NCI-H1436 treated with DMSO at 0.1 percent for 48 hours (cell line): Measurements from ENCODE around the gene PLA2G2E.
"Not testable (repeated sequence)": the region's sequence is repeated elsewhere in the genome, so short reads cannot be mapped to it uniquely, and the experiment has no call there.

Experiments used
- DNase-seq: peaks from one replicate; lab custom pipeline; 2025; lab: John Stamatoyannopoulos, UW

The PLA2G2E gene

GRCh38 chr1:19927130-19927421 lies 3.7 kb upstream of the PLA2G2E start:
- not testable (repeated sequence) for DNase-seq

GRCh38 chr1:19926296-19927129 lies 3.1 kb upstream of the PLA2G2E start:
- DNase-seq: no peak

- no peak for DNase-seq
Measured at GRCh38 chr1:19925342-19926070, 2.1 kb upstream of the PLA2G2E start.

GRCh38 chr1:19923953-19924346 lies 533 bp upstream of the PLA2G2E start:
- DNase-seq: no peak

- no peak for DNase-seq
Measured at GRCh38 chr1:19922015-19922688, 1.3 kb downstream of the PLA2G2E start.

GRCh38 chr1:19921310-19921709 lies 2.1 kb downstream of the PLA2G2E start:
- no peak for DNase-seq

- DNase-seq: no peak
Measured at GRCh38 chr1:19920132-19920710, 3.2 kb downstream of the PLA2G2E start.

- DNase-seq: peak; percentile 16
Measured at GRCh38 chr1:19918057-19918456, 5.4 kb downstream of the PLA2G2E start.

GRCh38 chr1:19910650-19911049 lies 12.8 kb downstream of the PLA2G2E start:
- DNase-seq: no peak

- DNase-seq: no peak
Measured at GRCh38 chr1:19909971-19910370, 13.4 kb downstream of the PLA2G2E start.

GRCh38 chr1:19909392-19909791 lies 14.0 kb downstream of the PLA2G2E start:
- DNase-seq: no peak

GRCh38 chr1:19907456-19907855 lies 16.0 kb downstream of the PLA2G2E start:
- DNase-seq: no peak

GRCh38 chr1:19903621-19904020 lies 19.8 kb downstream of the PLA2G2E start:
- no peak for DNase-seq

- no peak for DNase-seq
Measured at GRCh38 chr1:19901653-19902052, 21.8 kb downstream of the PLA2G2E start.

GRCh38 chr1:19894218-19894617 lies 29.2 kb downstream of the PLA2G2E start:
- no peak for DNase-seq

- no peak for DNase-seq
Measured at GRCh38 chr1:19893687-19894086, 29.7 kb downstream of the PLA2G2E start.

GRCh38 chr1:19892628-19893168 lies 30.7 kb downstream of the PLA2G2E start:
- no peak for DNase-seq

- DNase-seq: no peak
Measured at GRCh38 chr1:19892129-19892528, 31.3 kb downstream of the PLA2G2E start.

GRCh38 chr1:19889656-19890055 lies 33.8 kb downstream of the PLA2G2E start:
- DNase-seq: no peak

GRCh38 chr1:19888112-19888511 lies 35.3 kb downstream of the PLA2G2E start:
- no peak for DNase-seq

- no peak for DNase-seq
Measured at GRCh38 chr1:19885821-19886220, 37.6 kb downstream of the PLA2G2E start.

GRCh38 chr1:19884312-19884711 lies 39.1 kb downstream of the PLA2G2E start:
- no peak for DNase-seq
